HG02943 (cell line): Measurements from ENCODE around the gene NBEA.
"Not testable (repeated sequence)": the region's sequence is repeated elsewhere in the genome, so short reads cannot be mapped to it uniquely, and the experiment has no call there.

ENCODE experiments used
- ATAC-seq: cut with Tn5 transposase; IDR thresholded peaks from one replicate; pipeline ENCODE4 v1.9.1; 2021; ENCODE audit warnings: mild to moderate bottlenecking, low read depth, moderate library complexity; ENCODE audit not compliant: unreplicated experiment

The NBEA gene

GRCh38 chr13:35057858-35058257 lies 115.8 kb downstream of the NBEA start:
- ATAC-seq = no peak

- not testable (repeated sequence) for ATAC-seq
Measured at GRCh38 chr13:35058585-35058984, 116.5 kb downstream of the NBEA start.

GRCh38 chr13:35086667-35087066 lies 144.6 kb downstream of the NBEA start:
- ATAC-seq = no peak

- ATAC-seq = no peak
Measured at GRCh38 chr13:35092251-35092650, 150.2 kb downstream of the NBEA start.

- no peak for ATAC-seq
Measured at GRCh38 chr13:35092751-35093150, 150.7 kb downstream of the NBEA start.

- ATAC-seq = no peak
Measured at GRCh38 chr13:35093356-35093755, 151.3 kb downstream of the NBEA start.

GRCh38 chr13:35106771-35107170 lies 164.7 kb downstream of the NBEA start:
- ATAC-seq = not testable (repeated sequence)

- ATAC-seq = no peak
Measured at GRCh38 chr13:35107535-35107934, 165.5 kb downstream of the NBEA start.

GRCh38 chr13:35113612-35114011 lies 171.5 kb downstream of the NBEA start:
- not testable (repeated sequence) for ATAC-seq

- ATAC-seq = no peak
Measured at GRCh38 chr13:35127466-35127865, 185.4 kb downstream of the NBEA start.

GRCh38 chr13:35129500-35129899 lies 187.4 kb downstream of the NBEA start:
- no peak for ATAC-seq

GRCh38 chr13:35131471-35131870 lies 189.4 kb downstream of the NBEA start:
- ATAC-seq = no peak

GRCh38 chr13:35136585-35136984 lies 194.5 kb downstream of the NBEA start:
- ATAC-seq = no peak

- ATAC-seq = no peak
Measured at GRCh38 chr13:35139591-35139990, 197.5 kb downstream of the NBEA start.

- ATAC-seq = no peak
Measured at GRCh38 chr13:35140321-35140720, 198.3 kb downstream of the NBEA start.

- ATAC-seq = no peak
Measured at GRCh38 chr13:35140831-35141230, 198.8 kb downstream of the NBEA start.

GRCh38 chr13:35143123-35143522 lies 201.1 kb downstream of the NBEA start:
- no peak for ATAC-seq

GRCh38 chr13:35144166-35144890 lies 202.3 kb downstream of the NBEA start:
- ATAC-seq = no peak

- no peak for ATAC-seq
Measured at GRCh38 chr13:35146686-35147085, 204.6 kb downstream of the NBEA start.

- ATAC-seq = no peak
Measured at GRCh38 chr13:35157143-35157755, 215.2 kb downstream of the NBEA start.

- no peak for ATAC-seq
Measured at GRCh38 chr13:35159041-35159440, 217.0 kb downstream of the NBEA start.

- no peak for ATAC-seq
Measured at GRCh38 chr13:35160896-35161295, 218.8 kb downstream of the NBEA start.
